HG02759 (cell line): ENCODE data around the gene MAD1L1.
"Not testable (repeated sequence)": the region's sequence is repeated elsewhere in the genome, so short reads cannot be mapped to it uniquely, and the experiment has no call there.

Experiments used
- ATAC-seq: cut with Tn5 transposase; IDR thresholded peaks from one replicate; pipeline ENCODE4 v1.9.1; 2021; ENCODE audit warnings: mild to moderate bottlenecking, moderate library complexity; ENCODE audit not compliant: unreplicated experiment

The MAD1L1 gene

DNA sequence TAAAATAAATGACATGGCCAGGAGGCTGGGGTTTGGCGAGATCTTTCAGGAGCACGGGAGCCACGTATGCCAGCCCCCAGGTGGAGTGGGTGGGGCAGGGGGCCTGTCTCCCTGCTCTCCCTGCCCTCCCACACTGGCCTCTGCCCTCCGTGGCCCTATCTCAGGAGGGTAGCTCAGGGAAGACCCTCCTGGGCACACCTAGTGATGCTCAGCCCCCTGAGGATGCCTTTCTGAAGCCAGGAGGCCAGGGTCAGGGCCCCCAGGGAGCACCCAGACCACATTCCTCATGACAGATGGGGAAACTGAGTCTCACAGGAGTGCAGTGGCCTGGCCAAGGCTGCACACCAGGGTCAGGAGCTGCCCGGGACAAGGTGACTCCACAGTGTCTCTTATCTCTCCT is 339.3 kb downstream of the MAD1L1 start:
- ATAC-seq = no peak

DNA sequence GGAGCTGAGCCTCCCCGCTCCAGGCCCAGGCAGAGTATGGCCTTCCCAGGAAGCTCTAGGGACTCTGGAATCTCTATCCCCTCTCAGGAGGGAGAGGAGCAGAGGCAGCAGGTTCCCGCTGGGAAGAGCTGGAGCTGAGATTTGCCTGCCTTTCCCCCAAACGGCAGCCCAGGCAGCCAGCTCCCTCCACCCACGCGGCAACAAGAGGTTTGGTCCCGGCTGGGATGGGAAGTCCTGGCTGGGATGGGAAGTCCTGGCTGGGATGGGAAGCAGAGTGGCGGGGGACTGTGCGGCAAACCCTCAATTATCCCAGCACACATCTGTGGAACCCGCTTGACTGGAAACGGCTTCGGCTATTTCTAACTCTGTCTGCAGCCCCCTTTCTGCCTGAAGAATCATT is 339.7 kb downstream of the MAD1L1 start:
- ATAC-seq = no peak

DNA sequence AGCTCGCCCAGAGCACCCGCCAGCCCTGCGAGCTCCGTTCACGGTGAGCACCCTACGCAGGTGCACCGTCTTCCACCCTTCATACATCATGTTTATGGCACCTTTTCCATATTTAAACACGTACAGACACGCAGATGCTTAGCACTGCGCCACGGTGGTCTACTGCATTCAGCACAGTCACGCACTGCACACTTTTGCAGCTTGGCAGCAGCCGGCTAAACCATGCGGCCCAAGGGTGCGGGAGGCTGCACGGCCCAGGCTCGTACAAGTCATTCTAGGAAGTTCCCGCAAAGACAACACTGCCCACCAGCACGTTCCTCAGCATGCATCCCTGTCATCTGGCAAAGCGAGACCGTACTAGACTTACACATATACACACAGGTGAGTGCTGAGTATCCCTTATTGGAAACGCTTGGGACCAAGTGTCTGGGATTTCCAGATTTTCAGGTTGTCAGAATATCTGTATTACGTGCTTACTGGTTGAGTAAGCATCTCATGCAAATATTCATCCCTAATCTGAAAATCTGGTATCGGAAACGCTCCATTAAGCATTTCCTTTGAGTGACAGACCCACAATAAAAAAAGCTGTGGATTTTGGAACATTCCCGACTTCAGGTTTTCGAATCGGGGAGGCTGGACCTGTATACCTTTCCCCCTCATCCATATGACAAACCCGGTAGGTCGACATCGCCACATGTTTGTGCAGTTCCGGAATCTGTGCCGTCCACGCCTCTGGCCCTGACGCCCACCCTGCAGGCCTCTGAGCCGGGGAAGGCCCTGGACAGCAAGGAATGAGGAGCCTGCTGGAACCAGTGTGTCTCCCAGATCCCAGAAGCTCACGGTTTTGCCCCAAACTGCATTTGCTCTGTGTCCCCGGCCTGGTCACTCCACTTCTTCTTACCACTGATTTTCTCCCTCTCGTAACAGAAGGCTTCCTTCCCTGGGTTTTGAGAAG is 340.5 kb downstream of the MAD1L1 start:
- no peak for ATAC-seq

DNA sequence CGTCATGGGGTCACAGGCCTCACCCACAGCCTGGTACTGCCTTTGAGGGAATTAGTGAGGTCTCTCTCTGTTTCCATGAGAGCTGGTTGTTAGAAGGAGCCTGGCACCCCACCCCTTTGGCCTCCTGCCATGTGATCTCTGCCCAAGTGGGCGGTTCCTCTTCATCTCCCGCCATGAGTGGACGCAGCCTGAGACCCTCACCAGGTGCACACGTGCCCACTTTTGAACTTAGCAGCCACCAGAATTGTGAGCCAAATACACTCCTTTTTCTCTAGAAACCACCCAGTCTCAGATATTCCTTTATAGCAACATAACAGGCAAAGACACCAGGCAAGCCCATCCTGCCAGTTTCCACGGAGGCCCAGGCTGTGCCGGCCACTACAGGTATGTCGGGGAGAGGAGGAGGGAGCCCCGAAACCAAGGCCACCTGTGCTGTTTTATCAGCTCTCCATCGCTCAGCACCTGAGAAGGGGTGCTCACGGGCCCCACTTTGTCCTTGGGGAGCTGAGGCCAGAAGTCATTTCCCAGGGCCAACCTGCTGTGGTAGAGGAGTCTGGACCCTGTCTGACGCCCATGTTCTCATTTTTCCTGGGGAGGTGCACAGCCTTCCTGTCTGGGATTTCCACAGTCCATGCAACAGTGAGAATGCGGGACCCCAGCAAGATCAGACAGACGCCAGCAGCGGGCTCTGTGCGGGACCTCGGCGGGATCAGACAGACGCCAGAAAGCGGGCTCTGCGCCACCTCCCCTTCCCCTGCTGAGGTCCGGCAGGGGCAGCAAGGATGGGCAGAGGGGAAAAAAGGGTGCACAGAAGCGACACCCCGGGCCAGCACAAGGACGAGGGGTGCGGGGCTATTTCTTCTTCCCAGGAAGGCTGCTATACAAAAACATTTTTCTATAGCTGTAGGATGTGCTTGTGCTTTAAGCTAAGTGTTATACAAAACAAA is 342.2 kb downstream of the MAD1L1 start:
- ATAC-seq = no peak

DNA sequence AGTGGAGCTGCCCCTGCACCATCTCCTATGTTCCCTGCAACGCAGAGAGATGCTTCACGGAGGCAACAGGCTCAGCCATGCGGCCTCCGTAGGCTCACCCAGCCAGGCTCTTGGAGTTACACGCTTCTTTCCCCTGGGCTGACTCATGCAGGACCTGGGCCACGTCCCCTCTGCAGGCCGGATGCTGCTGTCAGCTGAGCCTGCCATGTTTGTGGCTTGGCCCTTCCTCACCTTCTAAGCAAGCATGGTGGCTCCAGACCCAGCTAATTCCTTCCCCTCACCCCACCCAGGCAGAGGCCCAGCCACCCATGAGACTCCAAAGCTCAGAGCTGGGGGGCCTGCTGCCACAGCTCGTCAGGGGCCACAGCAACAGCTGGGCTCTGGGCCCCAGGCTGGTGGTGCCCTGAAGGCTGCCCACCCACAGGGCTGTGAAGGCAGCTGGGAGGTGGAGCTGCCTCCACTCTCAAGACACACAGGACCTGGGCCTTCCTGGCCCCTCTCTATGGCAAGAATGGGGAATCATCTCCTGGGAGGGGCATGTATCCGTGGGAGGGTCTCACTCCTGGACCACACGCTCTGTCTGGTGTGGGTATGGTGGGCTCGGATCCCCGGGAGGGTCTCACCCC is 343.1 kb downstream of the MAD1L1 start:
- ATAC-seq = no peak

DNA sequence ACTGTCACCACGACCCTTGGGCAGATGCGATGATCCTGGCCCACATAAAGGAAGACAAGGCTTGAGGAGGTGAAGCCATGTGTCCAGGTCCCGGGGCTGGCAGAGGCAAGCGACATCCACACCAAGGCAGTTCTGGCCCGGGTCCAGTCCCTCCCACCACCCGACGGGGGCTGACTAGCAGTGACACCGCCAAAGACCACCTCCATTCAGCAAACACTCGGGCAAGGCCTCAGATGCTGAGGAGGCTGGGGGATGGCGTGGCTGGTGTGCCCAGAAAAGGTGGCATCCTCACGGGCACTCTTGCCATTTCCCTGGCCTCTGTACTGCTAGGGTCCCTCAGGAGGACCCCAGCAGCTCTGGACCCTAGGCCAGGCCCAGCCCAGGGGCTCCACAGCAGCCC is 343.7 kb downstream of the MAD1L1 start:
- no peak for ATAC-seq

DNA sequence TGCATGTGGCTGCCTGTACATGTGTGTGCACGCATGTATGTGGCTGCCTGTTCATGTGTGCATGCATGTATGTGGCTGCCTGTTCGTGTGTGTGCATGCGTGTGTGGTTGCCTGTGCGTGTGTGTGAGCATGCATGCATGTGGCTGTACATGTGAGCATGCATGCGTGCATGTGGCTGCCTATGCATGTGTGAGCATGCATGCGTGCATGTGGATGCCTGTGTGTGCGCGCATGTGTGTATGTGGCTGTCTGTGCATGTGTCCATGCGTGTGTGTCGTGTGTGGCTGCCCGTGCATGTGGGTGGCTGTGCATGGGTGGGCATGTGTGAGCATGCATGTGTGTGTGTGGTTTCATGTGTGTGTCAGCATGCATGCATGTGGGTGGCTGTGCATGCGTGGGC is 344.3 kb downstream of the MAD1L1 start:
- no peak for ATAC-seq

DNA sequence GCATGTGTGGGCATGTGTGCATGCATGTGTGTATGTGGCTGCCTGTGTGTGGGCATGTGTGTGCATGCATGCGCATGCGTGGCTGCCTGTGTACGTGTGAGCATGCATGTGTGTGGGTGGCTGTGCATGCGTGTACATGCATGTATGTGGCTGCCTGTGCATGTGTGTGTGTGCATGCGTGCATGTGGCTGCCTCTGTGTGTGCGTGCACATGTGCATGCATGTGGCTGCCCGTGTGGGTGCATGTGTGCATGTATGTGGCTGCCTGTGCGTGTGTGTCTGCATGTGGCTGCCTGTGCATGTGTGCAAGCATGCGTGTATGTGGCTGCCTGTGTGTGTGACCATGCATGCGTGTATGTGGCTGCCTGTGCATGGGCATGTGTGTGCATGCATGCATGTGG is 345.5 kb downstream of the MAD1L1 start:
- ATAC-seq = no peak

DNA sequence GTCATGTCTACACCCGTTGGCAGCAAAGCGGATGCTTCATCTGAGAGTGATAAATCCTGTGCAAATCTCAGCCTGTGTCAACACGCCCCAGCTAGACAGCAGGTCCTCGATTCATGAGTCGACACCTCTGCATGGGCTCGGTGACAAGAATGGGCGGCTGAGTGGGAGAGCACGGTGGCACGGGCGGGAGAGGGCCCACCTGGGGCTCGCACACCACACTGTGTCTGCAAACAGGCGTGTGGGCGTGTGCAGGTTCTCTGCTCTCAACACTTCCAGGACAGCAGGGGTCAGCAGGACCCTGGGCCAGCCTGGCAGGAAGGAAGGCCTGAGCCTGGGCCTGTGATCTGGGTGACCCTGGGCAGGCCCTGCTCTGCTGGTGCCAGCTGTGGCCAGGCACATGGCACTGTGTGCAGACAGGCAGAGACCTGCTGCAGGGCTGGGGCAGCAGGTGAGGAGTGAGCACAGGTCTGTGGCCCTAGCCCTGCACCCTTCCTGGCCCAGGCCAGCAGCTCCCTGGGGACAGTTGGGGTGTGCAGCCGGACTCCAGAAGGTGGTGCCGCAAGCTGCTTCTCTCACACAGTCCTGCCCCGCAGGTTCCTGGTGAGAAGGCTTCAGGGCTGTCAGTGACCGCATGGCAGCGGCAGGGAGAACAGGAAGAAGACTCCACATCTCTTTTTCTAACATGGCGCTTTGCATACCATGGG is 346.2 kb downstream of the MAD1L1 start:
- ATAC-seq = no peak

DNA sequence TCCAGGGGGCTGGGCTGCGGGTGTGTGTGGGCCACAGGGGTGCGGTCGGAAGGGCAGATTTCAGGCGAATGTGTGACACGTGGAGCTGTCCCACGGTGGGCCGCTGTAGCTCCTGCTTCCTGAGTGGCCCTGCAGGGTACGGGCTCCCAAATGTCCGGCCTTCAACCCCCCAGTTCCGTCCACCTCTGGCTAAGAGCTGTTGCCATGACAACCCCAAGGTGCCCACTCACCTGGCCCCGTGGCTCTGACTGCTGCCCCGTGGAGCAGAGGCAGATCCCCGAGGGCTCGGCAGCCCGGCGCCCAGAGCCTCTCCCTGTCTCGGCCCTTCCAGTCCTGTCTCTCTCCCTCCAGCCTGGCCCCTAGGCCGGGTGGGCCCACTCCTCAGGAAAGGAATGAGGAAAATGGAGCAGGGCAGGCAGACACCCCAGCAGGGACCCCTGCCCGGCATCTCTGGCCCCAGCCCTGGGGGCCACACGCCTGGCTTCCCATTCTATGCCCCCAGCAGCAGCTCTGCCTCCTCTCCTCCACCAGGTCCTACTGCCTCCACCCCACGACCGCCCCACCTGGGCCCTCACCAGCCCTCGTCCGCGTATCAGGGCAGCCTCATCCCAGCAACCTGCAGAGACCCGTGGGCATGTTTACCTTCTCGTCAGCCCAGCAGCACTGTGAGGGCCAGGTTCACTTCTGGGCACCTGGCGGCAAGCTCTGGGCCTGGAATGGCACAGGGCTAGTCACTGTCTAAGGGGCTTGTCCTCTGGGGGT is 347.1 kb downstream of the MAD1L1 start:
- ATAC-seq = no peak

DNA sequence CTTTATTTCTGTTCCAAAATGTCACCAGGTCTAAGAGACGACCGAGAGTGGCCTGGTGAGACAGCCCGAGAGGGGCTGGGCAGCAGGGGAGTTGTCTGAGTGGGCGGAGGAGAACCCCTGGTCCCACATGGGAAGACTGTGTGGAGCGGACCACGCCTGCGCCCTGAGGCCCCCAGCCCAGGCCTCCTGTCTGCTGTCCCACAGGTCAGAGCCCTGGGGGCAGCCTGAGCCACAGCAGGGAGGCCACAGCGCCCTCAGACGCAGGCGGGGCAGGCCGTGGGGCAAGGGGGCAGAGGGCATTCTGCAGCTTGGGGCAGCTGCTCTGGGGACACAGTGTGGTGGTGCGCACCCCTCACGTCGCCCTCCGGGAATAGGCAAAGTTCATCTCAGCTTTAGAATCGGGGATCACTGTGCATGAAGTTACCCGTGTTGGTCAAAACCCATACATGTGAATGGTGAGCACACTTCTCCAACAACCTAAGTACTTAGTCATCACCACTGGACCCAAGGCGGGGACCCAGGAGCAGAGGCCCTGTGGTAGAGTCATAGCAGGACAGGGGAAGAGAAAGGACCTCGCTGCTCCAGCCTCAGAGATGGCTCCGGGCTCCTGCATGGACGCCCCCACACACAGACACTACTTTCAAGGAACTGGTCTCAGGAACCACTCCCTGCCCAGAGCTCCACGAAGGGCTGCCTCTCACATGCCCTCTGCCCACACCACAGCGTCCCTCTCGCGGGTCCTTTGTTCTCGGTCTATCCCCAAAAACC is 348.0 kb downstream of the MAD1L1 start:
- no peak for ATAC-seq

DNA sequence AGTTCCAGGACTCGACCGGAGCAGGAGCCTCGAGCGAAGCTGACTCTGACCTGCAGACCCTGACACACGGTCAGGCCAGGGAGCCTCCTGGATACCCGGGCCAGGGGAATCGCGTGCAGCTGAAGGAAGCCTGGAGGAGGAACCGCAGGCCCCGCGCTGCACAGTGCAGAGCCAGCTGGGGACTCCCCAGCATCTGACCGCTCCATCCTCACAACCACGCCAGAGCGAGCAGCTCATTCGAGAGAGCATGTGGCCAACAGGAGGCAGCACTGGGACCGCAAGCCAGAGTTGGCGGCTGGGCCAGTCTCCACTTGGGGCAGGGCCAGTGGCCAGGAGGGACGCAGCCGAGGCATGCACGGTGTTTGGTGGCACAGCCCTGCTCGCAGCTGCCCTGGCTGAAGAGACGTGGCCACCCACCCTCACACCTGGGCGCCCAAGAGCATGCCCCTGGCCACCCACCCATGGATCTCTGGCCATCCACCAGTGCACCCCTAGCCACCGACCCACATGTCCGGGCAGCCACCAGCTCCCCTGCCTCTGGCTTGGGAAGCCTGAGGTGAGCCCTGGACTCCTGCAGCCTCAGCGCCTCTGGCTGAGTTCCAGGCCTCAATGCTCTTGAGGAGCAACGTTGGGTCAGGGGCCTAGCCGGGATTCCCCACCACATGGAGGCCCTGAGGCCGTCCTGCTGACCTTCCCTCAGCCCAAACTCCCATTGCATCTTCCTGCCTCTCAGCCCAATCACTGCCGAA is 348.7 kb downstream of the MAD1L1 start:
- no peak for ATAC-seq

DNA sequence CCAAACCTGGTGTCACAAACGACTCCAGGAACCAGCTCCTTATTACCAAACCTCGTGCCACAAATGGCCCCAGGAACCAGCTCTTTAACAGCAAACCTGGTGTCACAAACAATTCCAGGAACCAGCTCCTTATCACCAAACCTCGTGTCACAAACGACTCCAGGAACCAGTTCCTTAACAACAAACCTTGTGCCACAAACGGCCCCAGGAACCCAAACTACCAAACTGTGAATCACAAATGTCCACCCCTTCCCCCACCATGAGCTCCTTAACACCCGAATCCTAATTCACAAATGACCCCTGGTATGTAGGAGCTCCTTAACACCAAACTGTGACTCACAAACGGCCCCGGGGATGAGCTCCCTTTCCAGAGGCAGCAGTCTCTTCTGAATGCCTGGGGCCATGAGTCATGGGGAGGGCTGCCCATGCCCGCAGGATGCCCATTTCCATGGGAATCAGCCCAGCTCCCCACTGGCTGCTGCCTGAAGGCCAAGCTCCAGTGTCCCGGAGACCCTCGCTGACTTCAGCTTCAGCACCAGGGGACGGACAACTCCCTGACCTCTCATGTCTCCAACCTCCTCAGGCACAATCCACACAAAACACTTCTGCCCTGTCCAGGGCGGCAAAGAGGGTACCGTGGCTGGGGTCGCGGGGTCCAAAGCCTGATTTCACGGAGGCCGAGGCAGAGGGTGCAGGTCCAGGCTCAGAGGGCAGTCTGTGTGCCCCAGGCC is 349.5 kb downstream of the MAD1L1 start:
- ATAC-seq = no peak

DNA sequence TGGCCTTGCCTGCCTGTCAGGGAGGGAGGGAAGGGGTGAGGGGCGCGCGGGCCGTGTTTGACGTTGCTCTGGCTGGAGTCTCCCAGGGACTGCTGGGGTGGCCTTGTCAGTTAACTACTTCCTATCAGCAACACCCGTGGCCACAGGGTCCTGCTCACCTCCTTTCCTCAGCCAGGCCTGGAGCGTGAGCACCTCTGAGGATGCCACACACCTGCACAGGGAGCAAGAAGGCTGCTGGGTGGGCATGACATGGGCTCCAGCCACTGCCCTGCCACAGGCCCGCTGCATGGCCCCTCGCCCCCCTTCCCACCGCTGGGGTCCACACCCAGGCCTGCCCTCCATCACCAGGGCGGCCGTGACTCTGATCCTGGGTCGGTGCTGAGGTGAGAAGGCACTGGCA is 350.3 kb downstream of the MAD1L1 start:
- ATAC-seq = no peak

DNA sequence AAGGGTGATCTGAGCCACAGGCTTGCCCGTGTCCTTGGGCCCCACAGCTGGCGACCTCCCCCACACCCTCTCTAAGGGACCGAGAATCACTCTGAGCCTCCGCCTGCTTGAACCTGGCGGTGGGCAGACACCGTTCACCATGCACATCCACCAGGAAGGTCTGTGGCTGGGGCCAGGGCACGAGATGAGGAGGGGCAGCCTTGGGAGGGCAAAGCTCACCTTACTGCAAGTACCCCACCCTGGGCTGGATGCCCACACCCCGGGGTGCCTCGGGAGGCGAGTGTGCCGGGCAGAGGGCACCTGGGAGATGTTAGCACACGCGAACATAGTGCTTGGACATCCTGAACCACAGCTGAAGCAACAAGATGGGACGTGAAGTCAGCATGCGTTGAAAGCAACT is 350.8 kb downstream of the MAD1L1 start:
- ATAC-seq = no peak

DNA sequence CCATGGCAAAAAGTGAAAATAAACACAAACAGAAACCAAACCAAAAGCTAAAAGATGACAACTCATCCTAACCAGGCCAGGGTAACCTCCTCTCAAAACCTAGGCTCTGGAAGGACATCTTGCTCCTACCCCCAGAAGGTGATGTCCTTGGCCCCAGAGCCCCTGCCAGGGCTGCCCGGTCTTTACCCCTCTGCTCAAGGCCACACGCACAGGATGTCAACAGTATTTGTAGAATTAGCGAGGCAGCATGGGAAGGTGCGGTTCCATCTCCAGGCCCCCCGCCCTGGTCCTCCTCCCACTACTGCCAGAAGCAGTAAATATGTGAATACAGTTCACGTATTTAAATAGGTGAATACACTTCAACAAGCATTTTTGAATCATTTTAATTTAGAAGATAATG is 356.1 kb downstream of the MAD1L1 start:
- ATAC-seq = not testable (repeated sequence)

DNA sequence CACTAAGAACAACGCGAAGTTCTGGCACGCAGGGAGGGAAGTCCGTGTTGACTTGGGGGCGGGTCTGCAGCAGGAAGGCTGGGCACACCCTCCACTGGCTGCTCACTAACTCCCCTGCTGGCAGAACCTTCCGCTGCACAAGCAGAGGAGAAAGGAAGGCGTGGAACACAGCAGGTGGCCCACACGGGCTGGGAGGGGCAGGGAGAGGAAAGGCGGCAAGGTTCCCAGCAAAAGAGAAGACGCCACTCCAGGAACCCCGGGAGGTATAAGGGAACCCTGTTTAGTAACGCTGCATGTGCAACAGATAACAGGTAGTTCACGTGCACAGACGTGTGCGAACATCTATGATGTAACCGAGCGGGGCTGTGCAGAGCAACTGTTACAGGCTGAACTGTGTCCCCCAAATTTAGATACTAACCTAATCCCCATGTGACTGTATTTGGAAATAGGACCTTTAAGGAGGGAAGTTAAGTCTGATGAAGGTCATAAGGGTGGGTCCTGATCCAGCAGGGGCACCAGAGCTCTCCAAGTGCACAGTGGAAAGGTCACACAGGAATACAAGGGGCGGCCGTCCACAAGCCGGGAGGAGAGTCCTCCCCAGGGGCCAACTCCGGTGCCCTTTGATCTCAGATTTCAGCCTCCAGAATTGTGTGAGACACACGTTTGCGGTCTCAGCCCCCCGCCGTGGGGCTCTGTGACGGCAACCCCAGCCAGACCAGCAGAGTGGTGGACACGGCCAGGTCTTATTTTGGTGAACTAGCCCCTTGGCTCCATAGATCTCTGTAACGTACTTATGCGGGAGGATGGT is 357.1 kb downstream of the MAD1L1 start:
- ATAC-seq = not testable (repeated sequence)
